ENCODE measurements around the gene DVL2.

DVL2 gene

DNA sequence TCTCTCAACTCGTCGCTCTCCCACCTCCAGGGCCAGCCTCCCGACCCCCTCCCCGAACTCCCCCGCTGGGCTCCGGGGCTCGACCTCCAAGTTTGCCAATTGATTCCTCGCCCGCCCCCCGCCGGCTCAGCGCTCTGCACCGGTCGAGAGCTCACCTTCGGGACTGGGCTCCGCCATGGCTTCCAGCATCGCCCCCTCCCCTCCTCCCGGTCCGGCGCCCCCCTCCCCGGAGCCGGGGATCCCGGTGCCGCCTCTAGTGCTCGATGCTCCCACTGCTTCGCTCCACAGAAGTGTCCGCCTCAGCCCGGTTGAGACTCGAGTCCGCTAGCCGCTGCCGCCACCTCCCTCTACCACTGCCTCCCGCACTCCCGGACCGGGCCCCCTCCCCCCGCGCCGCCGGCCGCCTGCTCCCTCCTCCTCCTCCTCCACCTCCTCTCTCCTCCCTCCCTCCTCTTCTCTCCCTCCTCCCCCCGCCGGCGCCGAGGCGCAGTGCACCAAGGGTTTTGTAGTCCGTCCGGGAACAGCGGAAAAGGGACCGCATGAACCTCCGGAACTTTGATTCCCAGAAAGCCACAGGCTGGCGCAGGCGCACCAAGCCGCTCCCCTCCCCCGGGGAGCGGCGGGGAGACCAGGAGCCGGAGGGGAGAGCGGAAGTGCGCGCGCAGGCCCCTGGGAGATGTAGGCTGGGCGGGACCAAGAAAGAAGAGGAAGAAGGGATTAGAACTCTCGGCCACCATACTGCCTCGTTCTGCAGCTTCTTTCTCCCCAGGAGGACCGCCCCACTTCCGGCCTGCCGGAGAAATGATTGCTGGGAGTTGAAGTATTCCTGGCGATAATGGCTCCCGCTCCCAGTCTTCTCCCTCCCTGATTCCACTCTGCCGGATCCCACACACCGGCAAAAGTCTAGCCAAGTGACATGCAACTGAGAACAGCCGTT, 5.0 kb upstream of the DVL2 start, which contains the start of gene PHF23 (continued):
- TF ChIP-seq SCRT1 (tag by site-specific recombination; IDR thresholded peaks at IDR 0.05; ENCODE audit: borderline replicate concordance) (no peak), ZIC2 (tag by site-specific recombination; IDR thresholded peaks at IDR 0.05) (peak; percentile 54), ZNF660 (tag by site-specific recombination; IDR thresholded peaks at IDR 0.05) (no peak), ZNF610 (tag by site-specific recombination; IDR thresholded peaks at IDR 0.05; ENCODE audit: borderline replicate concordance) (no peak; the same call in 1 of the 2 replicates), ZNF16 (tag by site-specific recombination; IDR thresholded peaks at IDR 0.05; ENCODE audit: low read depth) (no peak), ZNF202 (tag by site-specific recombination; IDR thresholded peaks at IDR 0.05; ENCODE audit: borderline replicate concordance) (no peak), ZNF169 (tag by site-specific recombination; IDR thresholded peaks at IDR 0.05) (no peak), SCRT2 (tag by site-specific recombination; IDR thresholded peaks at IDR 0.05) (no peak), ZNF23 (tag by site-specific recombination; IDR thresholded peaks at IDR 0.05; ENCODE audit: borderline replicate concordance) (no peak), ZFP41 (tag by site-specific recombination; IDR thresholded peaks at IDR 0.05; ENCODE audit: borderline replicate concordance) (no peak), ZNF629 (tag by site-specific recombination; IDR thresholded peaks at IDR 0.05) (peak; percentile 37), ZNF792 (tag by site-specific recombination; IDR thresholded peaks at IDR 0.05) (no peak), GFI1B (tag by site-specific recombination; IDR thresholded peaks at IDR 0.05) (no peak), ZNF394 (tag by site-specific recombination; IDR thresholded peaks at IDR 0.05; ENCODE audit: borderline replicate concordance) (peak; percentile 65; the same call in 1 of the 2 replicates), ZNF24 (tag by site-specific recombination; IDR thresholded peaks at IDR 0.05) (no peak), ZNF707 (tag by site-specific recombination; IDR thresholded peaks at IDR 0.05) (no peak), SP7 (tag by site-specific recombination; IDR thresholded peaks at IDR 0.05) (peak; percentile 78)
- TF ChIP-seq, protein P1, sequence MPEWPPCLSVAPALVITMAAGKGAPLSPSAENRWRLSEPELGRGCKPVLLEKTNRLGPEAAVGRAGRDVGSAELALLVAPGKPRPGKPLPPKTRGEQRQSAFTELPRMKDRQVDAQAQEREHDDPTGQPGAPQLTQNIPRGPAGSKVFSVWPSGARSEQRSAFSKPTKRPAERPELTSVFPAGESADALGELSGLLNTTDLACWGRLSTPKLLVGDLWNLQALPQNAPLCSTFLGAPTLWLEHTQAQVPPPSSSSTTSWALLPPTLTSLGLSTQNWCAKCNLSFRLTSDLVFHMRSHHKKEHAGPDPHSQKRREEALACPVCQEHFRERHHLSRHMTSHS (tag by site-specific recombination; IDR thresholded peaks at IDR 0.05): no peak
- TF ChIP-seq, protein P2, sequence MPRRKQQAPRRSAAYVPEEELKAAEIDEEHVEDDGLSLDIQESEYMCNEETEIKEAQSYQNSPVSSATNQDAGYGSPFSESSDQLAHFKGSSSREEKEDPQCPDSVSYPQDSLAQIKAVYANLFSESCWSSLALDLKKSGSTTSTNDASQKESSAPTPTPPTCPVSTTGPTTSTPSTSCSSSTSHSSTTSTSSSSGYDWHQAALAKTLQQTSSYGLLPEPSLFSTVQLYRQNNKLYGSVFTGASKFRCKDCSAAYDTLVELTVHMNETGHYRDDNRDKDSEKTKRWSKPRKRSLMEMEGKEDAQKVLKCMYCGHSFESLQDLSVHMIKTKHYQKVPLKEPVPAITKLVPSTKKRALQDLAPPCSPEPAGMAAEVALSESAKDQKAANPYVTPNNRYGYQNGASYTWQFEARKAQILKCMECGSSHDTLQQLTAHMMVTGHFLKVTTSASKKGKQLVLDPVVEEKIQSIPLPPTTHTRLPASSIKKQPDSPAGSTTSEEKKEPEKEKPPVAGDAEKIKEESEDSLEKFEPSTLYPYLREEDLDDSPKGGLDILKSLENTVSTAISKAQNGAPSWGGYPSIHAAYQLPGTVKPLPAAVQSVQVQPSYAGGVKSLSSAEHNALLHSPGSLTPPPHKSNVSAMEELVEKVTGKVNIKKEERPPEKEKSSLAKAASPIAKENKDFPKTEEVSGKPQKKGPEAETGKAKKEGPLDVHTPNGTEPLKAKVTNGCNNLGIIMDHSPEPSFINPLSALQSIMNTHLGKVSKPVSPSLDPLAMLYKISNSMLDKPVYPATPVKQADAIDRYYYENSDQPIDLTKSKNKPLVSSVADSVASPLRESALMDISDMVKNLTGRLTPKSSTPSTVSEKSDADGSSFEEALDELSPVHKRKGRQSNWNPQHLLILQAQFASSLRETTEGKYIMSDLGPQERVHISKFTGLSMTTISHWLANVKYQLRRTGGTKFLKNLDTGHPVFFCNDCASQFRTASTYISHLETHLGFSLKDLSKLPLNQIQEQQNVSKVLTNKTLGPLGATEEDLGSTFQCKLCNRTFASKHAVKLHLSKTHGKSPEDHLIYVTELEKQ (tag by site-specific recombination; IDR thresholded peaks at IDR 0.05; ENCODE audit: borderline replicate concordance): no peak
- TF ChIP-seq, protein P3, sequence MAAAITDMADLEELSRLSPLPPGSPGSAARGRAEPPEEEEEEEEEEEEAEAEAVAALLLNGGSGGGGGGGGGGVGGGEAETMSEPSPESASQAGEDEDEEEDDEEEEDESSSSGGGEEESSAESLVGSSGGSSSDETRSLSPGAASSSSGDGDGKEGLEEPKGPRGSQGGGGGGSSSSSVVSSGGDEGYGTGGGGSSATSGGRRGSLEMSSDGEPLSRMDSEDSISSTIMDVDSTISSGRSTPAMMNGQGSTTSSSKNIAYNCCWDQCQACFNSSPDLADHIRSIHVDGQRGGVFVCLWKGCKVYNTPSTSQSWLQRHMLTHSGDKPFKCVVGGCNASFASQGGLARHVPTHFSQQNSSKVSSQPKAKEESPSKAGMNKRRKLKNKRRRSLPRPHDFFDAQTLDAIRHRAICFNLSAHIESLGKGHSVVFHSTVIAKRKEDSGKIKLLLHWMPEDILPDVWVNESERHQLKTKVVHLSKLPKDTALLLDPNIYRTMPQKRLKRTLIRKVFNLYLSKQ (tag by site-specific recombination; IDR thresholded peaks at IDR 0.05; ENCODE audit: borderline replicate concordance): no peak
- TF ChIP-seq, protein P4, sequence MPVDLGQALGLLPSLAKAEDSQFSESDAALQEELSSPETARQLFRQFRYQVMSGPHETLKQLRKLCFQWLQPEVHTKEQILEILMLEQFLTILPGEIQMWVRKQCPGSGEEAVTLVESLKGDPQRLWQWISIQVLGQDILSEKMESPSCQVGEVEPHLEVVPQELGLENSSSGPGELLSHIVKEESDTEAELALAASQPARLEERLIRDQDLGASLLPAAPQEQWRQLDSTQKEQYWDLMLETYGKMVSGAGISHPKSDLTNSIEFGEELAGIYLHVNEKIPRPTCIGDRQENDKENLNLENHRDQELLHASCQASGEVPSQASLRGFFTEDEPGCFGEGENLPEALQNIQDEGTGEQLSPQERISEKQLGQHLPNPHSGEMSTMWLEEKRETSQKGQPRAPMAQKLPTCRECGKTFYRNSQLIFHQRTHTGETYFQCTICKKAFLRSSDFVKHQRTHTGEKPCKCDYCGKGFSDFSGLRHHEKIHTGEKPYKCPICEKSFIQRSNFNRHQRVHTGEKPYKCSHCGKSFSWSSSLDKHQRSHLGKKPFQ (tag by site-specific recombination; IDR thresholded peaks at IDR 0.05): no peak
- TF ChIP-seq, protein P5, sequence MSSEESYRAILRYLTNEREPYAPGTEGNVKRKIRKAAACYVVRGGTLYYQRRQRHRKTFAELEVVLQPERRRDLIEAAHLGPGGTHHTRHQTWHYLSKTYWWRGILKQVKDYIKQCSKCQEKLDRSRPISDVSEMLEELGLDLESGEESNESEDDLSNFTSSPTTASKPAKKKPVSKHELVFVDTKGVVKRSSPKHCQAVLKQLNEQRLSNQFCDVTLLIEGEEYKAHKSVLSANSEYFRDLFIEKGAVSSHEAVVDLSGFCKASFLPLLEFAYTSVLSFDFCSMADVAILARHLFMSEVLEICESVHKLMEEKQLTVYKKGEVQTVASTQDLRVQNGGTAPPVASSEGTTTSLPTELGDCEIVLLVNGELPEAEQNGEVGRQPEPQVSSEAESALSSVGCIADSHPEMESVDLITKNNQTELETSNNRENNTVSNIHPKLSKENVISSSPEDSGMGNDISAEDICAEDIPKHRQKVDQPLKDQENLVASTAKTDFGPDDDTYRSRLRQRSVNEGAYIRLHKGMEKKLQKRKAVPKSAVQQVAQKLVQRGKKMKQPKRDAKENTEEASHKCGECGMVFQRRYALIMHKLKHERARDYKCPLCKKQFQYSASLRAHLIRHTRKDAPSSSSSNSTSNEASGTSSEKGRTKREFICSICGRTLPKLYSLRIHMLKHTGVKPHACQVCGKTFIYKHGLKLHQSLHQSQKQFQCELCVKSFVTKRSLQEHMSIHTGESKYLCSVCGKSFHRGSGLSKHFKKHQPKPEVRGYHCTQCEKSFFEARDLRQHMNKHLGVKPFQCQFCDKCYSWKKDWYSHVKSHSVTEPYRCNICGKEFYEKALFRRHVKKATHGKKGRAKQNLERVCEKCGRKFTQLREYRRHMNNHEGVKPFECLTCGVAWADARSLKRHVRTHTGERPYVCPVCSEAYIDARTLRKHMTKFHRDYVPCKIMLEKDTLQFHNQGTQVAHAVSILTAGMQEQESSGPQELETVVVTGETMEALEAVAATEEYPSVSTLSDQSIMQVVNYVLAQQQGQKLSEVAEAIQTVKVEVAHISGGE (tag by site-specific recombination; conservative IDR thresholded peaks at IDR 0.05; ENCODE audit: low read depth): peak; percentile 96
- TF ChIP-seq, protein P6, sequence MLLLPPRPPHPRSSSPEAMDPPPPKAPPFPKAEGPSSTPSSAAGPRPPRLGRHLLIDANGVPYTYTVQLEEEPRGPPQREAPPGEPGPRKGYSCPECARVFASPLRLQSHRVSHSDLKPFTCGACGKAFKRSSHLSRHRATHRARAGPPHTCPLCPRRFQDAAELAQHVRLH (tag by site-specific recombination; IDR thresholded peaks at IDR 0.05): no peak
- TF ChIP-seq, protein P7, sequence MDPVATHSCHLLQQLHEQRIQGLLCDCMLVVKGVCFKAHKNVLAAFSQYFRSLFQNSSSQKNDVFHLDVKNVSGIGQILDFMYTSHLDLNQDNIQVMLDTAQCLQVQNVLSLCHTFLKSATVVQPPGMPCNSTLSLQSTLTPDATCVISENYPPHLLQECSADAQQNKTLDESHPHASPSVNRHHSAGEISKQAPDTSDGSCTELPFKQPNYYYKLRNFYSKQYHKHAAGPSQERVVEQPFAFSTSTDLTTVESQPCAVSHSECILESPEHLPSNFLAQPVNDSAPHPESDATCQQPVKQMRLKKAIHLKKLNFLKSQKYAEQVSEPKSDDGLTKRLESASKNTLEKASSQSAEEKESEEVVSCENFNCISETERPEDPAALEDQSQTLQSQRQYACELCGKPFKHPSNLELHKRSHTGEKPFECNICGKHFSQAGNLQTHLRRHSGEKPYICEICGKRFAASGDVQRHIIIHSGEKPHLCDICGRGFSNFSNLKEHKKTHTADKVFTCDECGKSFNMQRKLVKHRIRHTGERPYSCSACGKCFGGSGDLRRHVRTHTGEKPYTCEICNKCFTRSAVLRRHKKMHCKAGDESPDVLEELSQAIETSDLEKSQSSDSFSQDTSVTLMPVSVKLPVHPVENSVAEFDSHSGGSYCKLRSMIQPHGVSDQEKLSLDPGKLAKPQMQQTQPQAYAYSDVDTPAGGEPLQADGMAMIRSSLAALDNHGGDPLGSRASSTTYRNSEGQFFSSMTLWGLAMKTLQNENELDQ (tag by site-specific recombination; IDR thresholded peaks at IDR 0.05; ENCODE audit: low read depth): no peak

All from HEK293 (cell line).